K562 (cell line): ENCODE measurements around the gene DIPK1A. TPM values are rescaled to one million over a fixed set of nuclear protein-coding genes. Genes with fewer than 3 reads are reported as not detected.

Experiments
- ATAC-seq: fragments of 200-7000 bp; cut with Tn5 transposase; 3 replicates; pipeline ENCODE4 v1.9.1; 2020; ENCODE audit warnings: moderate library complexity
- BruUV-seq: library from RNA; stranded (reverse); fragments of 400-500 nt; replicated peaks from 2 replicates; lab custom pipeline; 2021; lab: Mats Ljungman, UMichigan
- CTCF ChIA-PET: fragments of 300-600 bp; formaldehyde crosslinking; extraction: SDS; loops from one replicate; lab custom pipeline; 2021; ENCODE audit warnings: low intra/inter-chr PET ratio; lab: Yijun Ruan, JAX
- POLR2A ChIA-PET: fragments of 300-600, 350-650 bp; sonication (Branson Sonifier 250); formaldehyde crosslinking; extraction: SDS; loops from one replicate; lab custom pipeline; 2021; ENCODE audit warnings: antibody characterized with exemption, inconsistent platforms; lab: Yijun Ruan, JAX
- DNase-seq, 4 experiments: peaks; one replicate each; pipeline versions ENCODE4 v3.0.0 to v3.0.0-alpha.2; 2011 to 2018; ENCODE audit warnings: low spot score in 3 of 4, mixed read lengths in 3 of 4; ENCODE audit errors: extremely low read depth in 1 of 4
- FAIRE-seq: peaks from 2 replicates; lab custom pipeline; 2011; peaks lifted over from hg19 to GRCh38; lab: Jason Lieb, UNC
- H2AFZ ChIP-seq: 2 replicates; pipeline ENCODE4 v1.6.0; 2011; ENCODE audit warnings: low read depth, low read length, control low read depth, inconsistent platforms
- H3K27ac ChIP-seq: fragments of 200-600 bp; 3 replicates; pipeline ENCODE4 v1.8.0; 2011; ENCODE audit warnings: low read depth, mild to moderate bottlenecking, control low read depth, inconsistent platforms, low read length, moderate library complexity, mixed read lengths; ENCODE audit errors: extremely low read depth
- H3K27me3 ChIP-seq, 2 experiments: fragments of 300-600 bp in 1 of 2; 2 replicates in 1 of 2; 3 replicates in 1 of 2; pipeline versions ENCODE4 v1.6.0 to v1.8.0; 2011; ENCODE audit warnings: inconsistent platforms in 2 of 2, low read length in 2 of 2, mild to moderate bottlenecking in 1 of 2, mixed read lengths in 1 of 2, moderate library complexity in 1 of 2; ENCODE audit not compliant: control insufficient read depth in 2 of 2, insufficient read depth in 2 of 2
- H3K36me3 ChIP-seq: fragments of 300-600 bp; 3 replicates; pipeline ENCODE4 v1.8.0; 2011; ENCODE audit warnings: mild to moderate bottlenecking, low read length, inconsistent platforms; ENCODE audit not compliant: control insufficient read depth, insufficient read depth
- H3K4me1 ChIP-seq, 2 experiments: fragments of 200-600 bp in 1 of 2; replicated peaks in 1 of 2; 2 replicates in 1 of 2; 3 replicates in 1 of 2; pipeline versions ENCODE4 v1.5.1 to v1.8.0; 2011; ENCODE audit warnings: inconsistent platforms in 2 of 2, low read length in 2 of 2, mild to moderate bottlenecking in 1 of 2, mixed read lengths in 1 of 2, moderate library complexity in 1 of 2; ENCODE audit not compliant: control insufficient read depth in 2 of 2, insufficient read depth in 2 of 2
- H3K4me2 ChIP-seq: 2 replicates; pipeline ENCODE4 v1.6.1; 2011; ENCODE audit warnings: low read length, control low read depth, inconsistent platforms, mixed read lengths; ENCODE audit not compliant: insufficient read depth
- H3K4me3 ChIP-seq: fragments of 200-600 bp; sonication (generic), shearing (Covaris generic); 2 replicates; pipeline ENCODE4 v1.5.1; 2016; ENCODE audit warnings: control low read depth, inconsistent platforms
- H3K79me2 ChIP-seq: fragments of 200-600 bp; 3 replicates; pipeline ENCODE4 v1.8.0; 2011; ENCODE audit warnings: low read length, inconsistent platforms; ENCODE audit not compliant: control insufficient read depth, insufficient read depth
- H3K9ac ChIP-seq, 2 experiments: 2 replicates each; pipeline versions ENCODE4 v1.6.0 to v1.6.1; 2011; ENCODE audit warnings: low read depth in 2 of 2, low read length in 2 of 2, control low read depth in 1 of 2, inconsistent platforms in 1 of 2, mild to moderate bottlenecking in 1 of 2, mixed read lengths in 1 of 2; ENCODE audit not compliant: insufficient read depth in 1 of 2
- H3K9me1 ChIP-seq: one replicate; pipeline ENCODE4 v1.6.0; 2011; ENCODE audit warnings: inconsistent platforms, mild to moderate bottlenecking, low read length, moderate library complexity; ENCODE audit not compliant: control insufficient read depth, insufficient read depth
- H3K9me3 ChIP-seq: replicated peaks from 2 replicates; pipeline ENCODE4 v1.5.1; 2011; ENCODE audit warnings: low read depth, low read length, inconsistent platforms; ENCODE audit not compliant: control insufficient read depth, insufficient read depth
- H4K20me1 ChIP-seq: replicated peaks from 2 replicates; pipeline ENCODE4 v1.6.1; 2011; ENCODE audit warnings: low read length, inconsistent platforms, mixed read lengths; ENCODE audit not compliant: control insufficient read depth, insufficient read depth
- POLR2A ChIP-seq: fragments of 450-650 bp; conservative IDR thresholded peaks from 2 replicates; pipeline ENCODE4 v1.6.1; 2016
- POLR2AphosphoS2 ChIP-seq: IDR thresholded peaks from 2 replicates; pipeline ENCODE4 v1.6.1; 2012; ENCODE audit warnings: low read length, improper control_type of control experiment
- POLR2AphosphoS5 ChIP-seq: IDR thresholded peaks from 2 replicates; pipeline ENCODE4 v1.6.1; 2011; ENCODE audit warnings: mild to moderate bottlenecking, low read depth, low read length, moderate library complexity; ENCODE audit not compliant: control insufficient read depth, insufficient read depth
- POLR2B ChIP-seq: fragments of 450-650 bp; IDR thresholded peaks from 2 replicates; pipeline ENCODE4 v1.6.1; 2018; ENCODE audit warnings: low read depth; ENCODE audit not compliant: partially characterized antibody
- RBFOX2 ChIP-seq: fragments of 200-400 bp; formaldehyde crosslinking; IDR thresholded peaks from 2 replicates; pipeline ENCODE4 v1.6.1; 2017; ENCODE audit warnings: low read depth, mild to moderate bottlenecking, low read length, moderate library complexity
- SUPT5H ChIP-seq: fragments of 450-650 bp; IDR thresholded peaks from 2 replicates; pipeline ENCODE4 v1.6.1; 2016
- TBP ChIP-seq: optimal IDR thresholded peaks from 2 replicates; pipeline ENCODE3; 2011; ENCODE audit warnings: low read depth, low read length, improper control_type of control experiment
- ZNF75A ChIP-seq: fragments of 450-650 bp; formaldehyde crosslinking; IDR thresholded peaks from 2 replicates; pipeline ENCODE4 v1.4.0; 2020; ENCODE audit warnings: mild to moderate bottlenecking
- WGBS: fragments of 100-300 bp; shearing (Covaris generic); methylation state at CpG from one replicate; pipeline ENCODE4 v1.1.6; 2016; ENCODE audit warnings: low coverage, mixed read lengths; ENCODE audit not compliant: insufficient coverage; ENCODE audit errors: missing lambda C conversion rate; 5-methylcytosine and 5-hydroxymethylcytosine counted together
- in situ Hi-C: fragments of 300-500 bp; cut with MboI; formaldehyde crosslinking; loops from 4 replicates; pipeline ENCODE4 v1.15.0; 2018; ENCODE audit warnings: inconsistent platforms, mixed read lengths
- intact Hi-C: fragments of 100-400 bp; cut with micrococcal nuclease; formaldehyde crosslinking; loops from 2 replicates; pipeline ENCODE4 v1.14.2; 2022
- polyA plus RNA-seq, 8 experiments: library from polyadenylated mRNA; depleted of rRNA in 4 of 8; stranded (reverse) in 5 of 8; unstranded in 3 of 8; fragments of >200 nt; fragmentation: Nextera tagmentation in 2 of 8; fragmentation: Illumina TruSeq in 1 of 8; extraction: Ambion mirVana in 2 of 8; extraction: Trizol in 1 of 8; gene quantifications; 2 replicates each; pipeline versions ENCODE4 v1.2.1 to v1.2.3, GENCODE V29; 2011 to 2014; ENCODE audit warnings: inconsistent platforms in 1 of 8, missing spikeins in 1 of 8
- total RNA-seq, 7 experiments: library from RNA; depleted of rRNA in 6 of 7; stranded (reverse); fragments of >200 nt in 6 of 7; fragmentation: Illumina TruSeq in 2 of 7; extraction: Trizol in 2 of 7; gene quantifications; 2 replicates each; pipeline versions ENCODE4 v1.2.1 to v1.2.3, GENCODE V29; 2011 to 2021; ENCODE audit warnings: low replicate concordance in 1 of 7

The DIPK1A gene
- total and polyA plus RNA-seq, 9 of the 15 experiments (the other 6 are each of a cell fraction or from before 2014, with no cell fraction given): 0.54 to 2.5 (median 1.3) TPM

GRCh38 chr1:92842082-92843045, 118.9 kb downstream of the DIPK1A start:
- peak; percentile 55 for TF ChIP-seq POLR2B
- peak; percentile 38; the same call in 1 of the 2 replicates for TF ChIP-seq RBFOX2
- peak; percentile 40; the same call in 1 of the 2 replicates for TF ChIP-seq POLR2AphosphoS5
- peak; percentile 69 for TF ChIP-seq POLR2A
- TF ChIP-seq TBP: no peak
- TF ChIP-seq ZNF75A (CRISPR knock-in tag): no peak
- TF ChIP-seq SUPT5H: peak; percentile 69
- 0 out of 2 replicates have a peak, but pooled peaks have one; percentile 15 for TF ChIP-seq POLR2AphosphoS2
- TF ChIP-seq, all 486 proteins: peak for 6
- no TSS peak for BruUV-seq
- Histone ChIP-seq H4K20me1 (peaks cover 27% of the 10 kb centered on the region), H3K9me1 (no peaks in the 10 kb centered on the region), H2AFZ (no peak overlapping the region), H3K4me1 (no peaks in the 10 kb centered on the region), H3K79me2 (peaks cover 34% of the 10 kb centered on the region), H3K9me3 (no peaks in the 10 kb centered on the region), H3K9ac (no peak overlapping the region), H3K27ac (no peak overlapping the region; the same call in 2 of the 3 replicates), H3K36me3 (peaks cover 69% of the 10 kb centered on the region), H3K27me3 (no peaks in the 10 kb centered on the region), H3K4me3 (no peak overlapping the region), H3K4me2 (no peak overlapping the region)
- intact Hi-C loops (no loop called here), in situ Hi-C loops (no loop called here)
- ChIA-PET CTCF (no interaction called here), POLR2A (interaction anchor here (0.5 to 3.3 kb wide), 9 partner anchors 8 to 133 kb away, joined by 3 to 26 read pairs (median 4); partner anchors contain the start of gene RPL5)
- DNase-seq: no peak
- ATAC-seq: peak; percentile 43
- FAIRE-seq: no peak
- WGBS: 93% methylated on average over 4 of the region's 4 CpGs
